Fibroblast of skin of scalp (primary cell): ENCODE measurements around the gene LAS1L.
"Not testable (repeated sequence)": the region's sequence is repeated elsewhere in the genome, so short reads cannot be mapped to it uniquely, and the experiment has no call there.

ENCODE experiments used
- DNase-seq: peaks from one replicate; pipeline ENCODE4 v3.0.0-alpha.2; 2013

Gene LAS1L

GRCh38 chrX:65516756-65517155 lies 17.8 kb downstream of the LAS1L start:
- DNase-seq = no peak

DNA sequence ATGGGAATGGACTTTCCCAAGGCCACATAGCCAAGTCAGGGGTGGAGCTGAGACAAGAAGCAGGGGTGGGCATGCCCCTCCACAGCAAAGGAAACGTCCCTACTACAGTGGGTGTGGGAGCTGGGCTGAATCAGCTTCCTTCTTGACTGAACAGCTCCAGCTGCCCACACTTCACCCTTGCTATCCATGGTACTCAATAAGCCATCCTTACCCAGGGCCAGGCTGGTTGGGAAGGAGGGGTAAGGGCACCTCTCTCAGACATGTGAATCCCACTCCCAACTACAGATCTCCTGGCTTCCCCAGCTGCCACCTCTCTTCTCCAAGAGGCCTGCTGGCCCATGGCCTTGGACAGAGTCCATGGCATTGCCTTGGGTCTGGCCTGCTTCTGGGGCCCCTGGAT lies 21.0 kb downstream of the LAS1L start:
- no peak for DNase-seq

DNA sequence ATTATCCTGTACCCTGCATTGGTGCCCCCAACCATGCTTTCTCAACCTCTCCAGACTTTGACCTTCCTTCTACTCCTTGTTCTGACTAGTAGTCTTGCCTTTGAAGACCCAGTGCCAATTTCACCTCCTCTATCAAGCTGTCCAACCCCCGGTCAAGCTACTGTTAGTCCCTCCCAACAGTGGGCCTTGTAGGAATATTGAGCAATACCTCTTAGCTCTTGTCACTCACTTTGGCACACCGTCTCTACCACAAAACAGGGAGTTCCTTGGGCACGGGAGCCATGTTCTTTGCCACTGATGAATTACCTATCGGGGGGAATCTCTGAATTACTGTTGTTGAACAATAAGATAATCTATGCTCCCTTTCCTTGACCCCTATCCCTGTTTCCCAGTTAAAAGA lies 25.2 kb downstream of the LAS1L start:
- DNase-seq = no peak

DNA sequence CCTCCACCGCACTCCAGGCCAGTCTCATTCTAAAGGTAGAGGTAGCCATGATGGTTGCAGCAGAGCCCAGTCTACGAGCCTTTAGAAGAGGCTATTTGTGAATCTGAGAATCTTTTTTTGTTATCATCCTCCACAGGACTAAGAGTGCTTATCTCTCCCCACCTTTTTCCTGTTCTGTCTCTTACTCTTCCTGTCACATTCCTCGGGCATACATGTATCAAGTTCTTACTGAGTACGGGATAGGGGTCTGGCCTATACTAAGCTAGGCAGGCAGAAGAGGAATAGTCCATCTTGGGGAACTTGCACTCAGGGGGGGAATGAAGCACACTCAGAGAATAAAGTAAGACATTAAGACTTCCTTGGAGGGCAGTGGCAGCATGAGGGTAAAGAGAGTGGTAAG lies 25.7 kb downstream of the LAS1L start:
- DNase-seq = no peak

- DNase-seq = no peak
These were observed 32.0 kb downstream of the LAS1L start for GRCh38 chrX:65502618-65503017.

GRCh38 chrX:65493431-65493830 lies 41.2 kb downstream of the LAS1L start:
- no peak for DNase-seq

- no peak for DNase-seq
These were observed 43.0 kb downstream of the LAS1L start for GRCh38 chrX:65491620-65492019.

GRCh38 chrX:65488495-65488894 lies 46.1 kb downstream of the LAS1L start:
- DNase-seq = no peak

- no peak for DNase-seq
These were observed 53.6 kb downstream of the LAS1L start for GRCh38 chrX:65480960-65481359.

GRCh38 chrX:65479102-65479501 lies 55.5 kb downstream of the LAS1L start:
- not testable (repeated sequence) for DNase-seq

- no peak for DNase-seq
These were observed 58.0 kb downstream of the LAS1L start for GRCh38 chrX:65476564-65476963.

GRCh38 chrX:65463550-65463949 lies 71.0 kb downstream of the LAS1L start:
- DNase-seq = peak; percentile 27
